Astrocyte of the cerebellum (primary cell): Measurements from ENCODE around the gene CD164L2.

Experiments used
- DNase-seq: peaks from one replicate; pipeline ENCODE4 v3.0.0-alpha.2; 2011; ENCODE audit warnings: low read depth
- H3K4me3 ChIP-seq: 2 replicates; pipeline ENCODE4 v1.5.1; 2011; ENCODE audit warnings: mild to moderate bottlenecking, low read depth, low read length, moderate library complexity
- CTCF ChIP-seq: IDR thresholded peaks from 2 replicates; pipeline ENCODE4 v1.5.1; 2012; ENCODE audit warnings: low read length, low read depth, moderate library complexity, mild to moderate bottlenecking; ENCODE audit errors: missing control alignments
- in situ Hi-C: cut with HindIII; loops from 2 replicates; pipeline ENCODE4 v1.10.0; 2017; ENCODE audit warnings: low sequenced_read_pairs

CD164L2 gene

GRCh38 chr1:27427329-27427728 lies 44.2 kb upstream of the CD164L2 start:
- no peak overlapping the region for H3K4me3 ChIP-seq
- TF ChIP-seq CTCF, result no peak
- in situ Hi-C loops, result no loop called here

GRCh38 chr1:27423709-27424108 lies 40.6 kb upstream of the CD164L2 start:
- in situ Hi-C loops, result no loop called here
- TF ChIP-seq CTCF, result no peak
- no peak for DNase-seq
- H3K4me3 ChIP-seq, result no peak overlapping the region

More at GRCh38 chr1:27427329-27427728, 44.2 kb upstream of the CD164L2 start:
- no peak for DNase-seq

GRCh38 chr1:27418326-27419185 lies 35.4 kb upstream of the CD164L2 start:
- peak; percentile 70 for DNase-seq
- in situ Hi-C loops, result no loop called here
- no peak overlapping the region for H3K4me3 ChIP-seq
- no peak for TF ChIP-seq CTCF

- in situ Hi-C loops, result no loop called here
These were observed 34.6 kb upstream of the CD164L2 start for GRCh38 chr1:27417713-27418112.

GRCh38 chr1:27416387-27417111 lies 33.4 kb upstream of the CD164L2 start:
- in situ Hi-C loops, result no loop called here
- peak; percentile 75 for TF ChIP-seq CTCF
- no peak overlapping the region for H3K4me3 ChIP-seq
- DNase-seq, result no peak

More at GRCh38 chr1:27417713-27418112, 34.6 kb upstream of the CD164L2 start:
- TF ChIP-seq CTCF, result no peak
- no peak overlapping the region for H3K4me3 ChIP-seq
- DNase-seq, result no peak

- no peak for DNase-seq
- no peak for TF ChIP-seq CTCF
- H3K4me3 ChIP-seq, result no peak overlapping the region
- in situ Hi-C loops, result loop anchor here (5.0 kb wide), 1 partner anchor 203 kb away; no protein-coding TSS in a partner anchor
These were observed 31.0 kb upstream of the CD164L2 start for GRCh38 chr1:27414091-27414490.
